Gastroesophageal sphincter (tissue), 4 donors: ENCODE measurements around the gene PLAC1. TPM values are rescaled to one million over a fixed set of nuclear protein-coding genes. Genes with fewer than 3 reads are reported as not detected.

Experiments used
- ATAC-seq: fragments of 150-250 bp; one replicate; pipeline ENCODE4 v1.9.1; 2016; ENCODE audit warnings: mild to moderate bottlenecking, moderate library complexity
- H3K27ac ChIP-seq, 4 donors: fragments of 200-600 bp; sonication (generic) in 3 of 4; 1 replicate in 3 of 4; 2 replicates in 1 of 4; pipeline ENCODE4 v1.5.1; 2016 to 2019
- H3K27me3 ChIP-seq: fragments of 200-600 bp; sonication (generic); one replicate; pipeline ENCODE4 v1.5.1; 2019
- H3K36me3 ChIP-seq, 2 donors: fragments of 200-600 bp; sonication (generic); one replicate each; pipeline ENCODE4 v1.5.1; 2019; ENCODE audit warnings: control low read depth in 1 of 2
- H3K4me1 ChIP-seq, 3 donors: fragments of 200-600 bp; sonication (generic); 1 replicate in 2 of 3; 2 replicates in 1 of 3; pipeline ENCODE4 v1.5.1; 2016 to 2019; ENCODE audit warnings: control low read depth in 2 of 3
- H3K4me3 ChIP-seq, 2 donors: fragments of 200-600 bp; sonication (generic); one replicate each; pipeline ENCODE4 v1.5.1; 2019; ENCODE audit warnings: mild to moderate bottlenecking in 1 of 2, moderate library complexity in 1 of 2
- H3K9me3 ChIP-seq, 3 donors: fragments of 200-600 bp; sonication (generic); one replicate each; pipeline ENCODE4 v1.5.1; 2017 to 2019; ENCODE audit warnings: control low read depth in 2 of 3
- EP300 ChIP-seq: sonication (generic); formaldehyde crosslinking; IDR thresholded peaks from one replicate; pipeline ENCODE4 v1.6.1; 2017; ENCODE audit warnings: antibody characterized with exemption, mild to moderate bottlenecking
- POLR2A ChIP-seq, 2 donors: fragments of 450-650 bp; IDR thresholded peaks; one replicate each; pipeline ENCODE4 v1.6.1; 2017; ENCODE audit warnings: antibody characterized with exemption in 2 of 2, mild to moderate bottlenecking in 2 of 2, moderate library complexity in 1 of 2
- POLR2AphosphoS5 ChIP-seq: sonication (generic); formaldehyde crosslinking; IDR thresholded peaks from one replicate; pipeline ENCODE4 v1.6.1; 2017; ENCODE audit warnings: antibody characterized with exemption
- WGBS, 2 donors: methylation state at CpG; one replicate each; pipeline ENCODE4 v1.1.5; 2018; ENCODE audit warnings: low coverage in 1 of 2; 5-methylcytosine and 5-hydroxymethylcytosine counted together
- small RNA-seq, 4 donors: library from RNA; depleted of rRNA; stranded (forward); fragments of <200 nt; gene quantifications; one replicate each; pipeline ENCODE3, GENCODE V24; 2016
- total RNA-seq, 4 donors: library from RNA; depleted of rRNA; stranded (reverse); fragments of >200 nt; gene quantifications; one replicate each; pipeline ENCODE4 v1.1.0, GENCODE V29; 2016
- TF ChIP-seq, protein P1 (sequence below), 4 experiments: fragments of 200-600 bp in 2 of 4; fragments of 450-650 bp in 2 of 4; sonication (generic) in 1 of 4; IDR thresholded peaks; one replicate each; pipeline ENCODE4 v1.5.1; 2017 to 2019; ENCODE audit warnings: antibody characterized with exemption in 4 of 4, mild to moderate bottlenecking in 2 of 4, moderate library complexity in 2 of 4

PLAC1 gene
- total RNA-seq, 4 donors from 2014 or later = not detected

- TF ChIP-seq POLR2AphosphoS5 = no peak
- TF ChIP-seq, protein P1, sequence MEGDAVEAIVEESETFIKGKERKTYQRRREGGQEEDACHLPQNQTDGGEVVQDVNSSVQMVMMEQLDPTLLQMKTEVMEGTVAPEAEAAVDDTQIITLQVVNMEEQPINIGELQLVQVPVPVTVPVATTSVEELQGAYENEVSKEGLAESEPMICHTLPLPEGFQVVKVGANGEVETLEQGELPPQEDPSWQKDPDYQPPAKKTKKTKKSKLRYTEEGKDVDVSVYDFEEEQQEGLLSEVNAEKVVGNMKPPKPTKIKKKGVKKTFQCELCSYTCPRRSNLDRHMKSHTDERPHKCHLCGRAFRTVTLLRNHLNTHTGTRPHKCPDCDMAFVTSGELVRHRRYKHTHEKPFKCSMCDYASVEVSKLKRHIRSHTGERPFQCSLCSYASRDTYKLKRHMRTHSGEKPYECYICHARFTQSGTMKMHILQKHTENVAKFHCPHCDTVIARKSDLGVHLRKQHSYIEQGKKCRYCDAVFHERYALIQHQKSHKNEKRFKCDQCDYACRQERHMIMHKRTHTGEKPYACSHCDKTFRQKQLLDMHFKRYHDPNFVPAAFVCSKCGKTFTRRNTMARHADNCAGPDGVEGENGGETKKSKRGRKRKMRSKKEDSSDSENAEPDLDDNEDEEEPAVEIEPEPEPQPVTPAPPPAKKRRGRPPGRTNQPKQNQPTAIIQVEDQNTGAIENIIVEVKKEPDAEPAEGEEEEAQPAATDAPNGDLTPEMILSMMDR (IDR thresholded peaks at IDR 0.05) = no peak
- TF ChIP-seq POLR2A (IDR thresholded peaks at IDR 0.05) = no peak
- no peak for TF ChIP-seq EP300
- no peaks in the 10 kb centered on the region for H3K4me1 ChIP-seq
- WGBS, 2 donors = 93% methylated on average over 2 of the region's 5 CpGs
- no peak overlapping the region for H3K27ac ChIP-seq
- H3K36me3 ChIP-seq = no peaks in the 10 kb centered on the region
- no peak overlapping the region for H3K4me3 ChIP-seq
- H3K9me3 ChIP-seq = no peaks in the 10 kb centered on the region
- ATAC-seq = no peak
- no peaks in the 10 kb centered on the region for H3K27me3 ChIP-seq
Observed at GRCh38 chrX:134526399-134526798, 131.9 kb downstream of the PLAC1 start.

GRCh38 chrX:134525086-134525792, 133.0 kb downstream of the PLAC1 start:
- WGBS, 2 donors = 76 to 90% methylated on average over 6 to 12 of the region's 15 CpGs
- TF ChIP-seq POLR2AphosphoS5 (no peak), POLR2A (IDR thresholded peaks at IDR 0.05) (no peak), EP300 (no peak)
- TF ChIP-seq, protein P1 (IDR thresholded peaks at IDR 0.05) = no peak

GRCh38 chrX:134524181-134524580, 134.1 kb downstream of the PLAC1 start:
- 87 to 91% methylated on average over 3 to 5 of the region's 6 CpGs for WGBS, 2 donors
- Histone ChIP-seq H3K4me3 (no peak overlapping the region), H3K27ac (no peak overlapping the region), H3K36me3 (no peaks in the 10 kb centered on the region), H3K9me3 (no peaks in the 10 kb centered on the region), H3K27me3 (no peaks in the 10 kb centered on the region), H3K4me1 (no peaks in the 10 kb centered on the region)
- ATAC-seq = no peak
- no peak for TF ChIP-seq POLR2AphosphoS5
- TF ChIP-seq, protein P1 (IDR thresholded peaks at IDR 0.05) = no peak
- TF ChIP-seq POLR2A (IDR thresholded peaks at IDR 0.05) = no peak
- no peak for TF ChIP-seq EP300

More at GRCh38 chrX:134525086-134525792, 133.0 kb downstream of the PLAC1 start:
- H3K4me3 ChIP-seq = no peak overlapping the region
- H3K36me3 ChIP-seq = no peaks in the 10 kb centered on the region
- no peaks in the 10 kb centered on the region for H3K9me3 ChIP-seq
- H3K27me3 ChIP-seq = no peaks in the 10 kb centered on the region
- no peak overlapping the region for H3K27ac ChIP-seq
- H3K4me1 ChIP-seq = no peaks in the 10 kb centered on the region
- no peak for ATAC-seq

- ATAC-seq = no peak
- no peaks in the 10 kb centered on the region for H3K36me3 ChIP-seq
- TF ChIP-seq, protein P1 (IDR thresholded peaks at IDR 0.05) = peak; percentile 12 to 56 (median 26)
- TF ChIP-seq EP300 = no peak
- no peaks in the 10 kb centered on the region for H3K9me3 ChIP-seq
- 67 to 100% methylated on average over 1 of the region's 3 CpGs for WGBS, 2 donors
- no peaks in the 10 kb centered on the region for H3K27me3 ChIP-seq
- H3K4me1 ChIP-seq = no peaks in the 10 kb centered on the region
- no peak overlapping the region for H3K27ac ChIP-seq
- no peak overlapping the region for H3K4me3 ChIP-seq
Observed at GRCh38 chrX:134520860-134521390, 137.3 kb downstream of the PLAC1 start.

Small RNAs within 50 kb of the gene (small RNA-seq; reads per million reads assigned to genes)
- 0 reads per million in 4 donors for gene AC004383.1
- 0 reads per million in 4 donors for gene MIR450A1
- 0 reads per million in 4 donors for gene MIR450A2
- 0 to 0.62 (median 0.13) reads per million in 4 donors for gene MIR450B
- gene MIR503 = 0 to 1.1 (median 0.86) reads per million in 4 donors
- 1.7 to 6.5 (median 2.6) reads per million in 4 donors for gene MIR542

Other genes with a start within 250 kb of the PLAC1 start
- gene HPRT1, start 198.3 kb downstream of the PLAC1 start, total RNA-seq = 10 to 100 TPM in 1 of 4 donors, 1 to 10 TPM in 3; 6.7 to 12.5 (median 7.2) TPM
- 10 to 100 TPM; 10.4 to 18.4 (median 15.7) TPM for gene PABIR2, start 138.7 kb upstream of the PLAC1 start, total RNA-seq